Testis (tissue), 5 donors: ENCODE data around the gene AIRE. TPM values are rescaled to one million over a fixed set of nuclear protein-coding genes. Genes with fewer than 3 reads are reported as not detected.
"Not testable (repeated sequence)": the region's sequence is repeated elsewhere in the genome, so short reads cannot be mapped to it uniquely, and the experiment has no call there.

Experiments
- DNase-seq: peaks from one replicate; pipeline ENCODE4 v3.0.0-alpha.2; 2019
- H3K27ac ChIP-seq, 2 donors: fragments of 200-600 bp; sonication (generic); one replicate each; pipeline ENCODE4 v1.5.1; 2019
- H3K27me3 ChIP-seq: fragments of 200-600 bp; sonication (generic); one replicate; pipeline ENCODE4 v1.5.1; 2019
- H3K36me3 ChIP-seq: fragments of 200-600 bp; sonication (generic); one replicate; pipeline ENCODE4 v1.5.1; 2017; ENCODE audit warnings: low read depth; ENCODE audit errors: missing control alignments
- H3K4me1 ChIP-seq: fragments of 200-600 bp; sonication (generic); one replicate; pipeline ENCODE4 v1.5.1; 2019
- H3K4me3 ChIP-seq, 2 donors: fragments of 200-600 bp; sonication (generic); one replicate each; pipeline ENCODE4 v1.5.1; 2017 to 2019
- H3K9me3 ChIP-seq: fragments of 200-600 bp; sonication (generic); one replicate; pipeline ENCODE4 v1.5.1; 2017
- CTCF ChIP-seq, 3 experiments: fragments of 450-650 bp in 2 of 3; fragments of 200-600 bp in 1 of 3; sonication (generic) in 1 of 3; IDR thresholded peaks; one replicate each; pipeline ENCODE4 v1.5.1; 2016 to 2019; ENCODE audit warnings: antibody characterized with exemption in 3 of 3, mild to moderate bottlenecking in 2 of 3, moderate library complexity in 1 of 3
- POLR2A ChIP-seq: fragments of 450-650 bp; IDR thresholded peaks from one replicate; pipeline ENCODE4 v1.6.1; 2017; ENCODE audit warnings: antibody characterized with exemption, mild to moderate bottlenecking, moderate library complexity
- WGBS, 2 donors: methylation state at CpG; one replicate each; pipeline ENCODE4 v1.1.5; 2018; 5-methylcytosine and 5-hydroxymethylcytosine counted together
- intact Hi-C: fragments of 100-400 bp; cut with DNase I; formaldehyde crosslinking; loops from one replicate; pipeline ENCODE4 v1.15.1; 2023; ENCODE audit warnings: low total_unique reads
- long read RNA-seq, 2 donors: transcript quantifications; one replicate each; lab custom pipeline, GENCODE V29; 2026
- polyA plus RNA-seq: library from polyadenylated mRNA; stranded (reverse); fragments of 350-450 nt; fragmentation: Illumina TruSeq; extraction: RNeasy Lipid Tissue Mini Kit (QIAGEN cat#74804); gene quantifications from one replicate; pipeline ENCODE4 v1.2.3, GENCODE V29; 2014; ENCODE audit warnings: low read depth, low replicate concordance; ENCODE audit not compliant: insufficient read depth
- total RNA-seq, 2 donors: library from RNA; depleted of rRNA; stranded (reverse); fragments of >200 nt; gene quantifications; one replicate each; pipeline ENCODE4 v1.2.3, GENCODE V29; 2016

The AIRE gene
- total RNA-seq (under 1 TPM; 0.55 to 0.68 TPM), polyA plus RNA-seq (0.16 TPM)
- long read RNA-seq, donor 1: 0 reads
- long read RNA-seq, donor 2: 0 reads

GRCh38 chr21:44285138-44285992, at the start of gene AIRE:
Gene AIRE, plus strand, starts transcription at chr21:44285876. Its CDS starts 131 bp downstream, at chr21:44286007.
- Histone ChIP-seq H3K36me3 (no peaks in the 10 kb centered on the region), H3K27ac (no peak within 1 kb of the TSS), H3K4me3 (peak within 1 kb of the TSS in 1 of 2 donors; percentile 43), H3K9me3 (no peaks in the 10 kb centered on the region), H3K4me1 (peaks cover 4% of the 10 kb centered on the region), H3K27me3 (no peaks in the 10 kb centered on the region)
- no peak for TF ChIP-seq CTCF (IDR thresholded peaks at IDR 0.05)
- TF ChIP-seq POLR2A: no peak
- DNase-seq: no peak
- intact Hi-C loops: no loop called here
- 39 to 43% methylated on average over 16 to 33 of the region's 56 CpGs for WGBS, 2 donors

- H3K4me1 ChIP-seq, H3K27me3 ChIP-seq, H3K27ac ChIP-seq, H3K36me3 ChIP-seq, intact Hi-C loops, DNase-seq, H3K4me3 ChIP-seq, H3K9me3 ChIP-seq: not testable (repeated sequence)
- no CpG with 5 or more reads among the region's 46 CpGs for WGBS, 2 donors
Measured at GRCh38 chr21:44240353-44240752, 45.3 kb upstream of the AIRE start.

- DNase-seq: not testable (repeated sequence)
Measured at GRCh38 chr21:44240842-44241241, 44.8 kb upstream of the AIRE start, which contains the start of gene ICOSLG. Gene ICOSLG, minus strand, starts transcription at chr21:44240943. Its CDS starts 126 bp downstream, at chr21:44240817.

GRCh38 chr21:44241281-44241680, 44.4 kb upstream of the AIRE start:
- H3K27me3 ChIP-seq, H3K9me3 ChIP-seq, intact Hi-C loops, H3K4me3 ChIP-seq, H3K4me1 ChIP-seq, DNase-seq, H3K36me3 ChIP-seq, H3K27ac ChIP-seq: not testable (repeated sequence)
- WGBS, 2 donors: no CpG with 5 or more reads among the region's 27 CpGs

More at GRCh38 chr21:44240842-44241241, 44.8 kb upstream of the AIRE start, which contains the start of gene ICOSLG:
- H3K9me3 ChIP-seq, H3K4me3 ChIP-seq, intact Hi-C loops, H3K4me1 ChIP-seq, H3K27me3 ChIP-seq, H3K27ac ChIP-seq, H3K36me3 ChIP-seq: not testable (repeated sequence)
- no CpG with 5 or more reads among the region's 53 CpGs for WGBS, 2 donors

- intact Hi-C loops, H3K4me1 ChIP-seq, H3K27ac ChIP-seq, H3K36me3 ChIP-seq, H3K9me3 ChIP-seq, H3K27me3 ChIP-seq, H3K4me3 ChIP-seq, DNase-seq: not testable (repeated sequence)
- no CpG with 5 or more reads among the region's 15 CpGs for WGBS, 2 donors
Measured at GRCh38 chr21:44243980-44244379, 41.7 kb upstream of the AIRE start.

- H3K27me3 ChIP-seq, H3K9me3 ChIP-seq, H3K27ac ChIP-seq, H3K4me3 ChIP-seq, DNase-seq, H3K36me3 ChIP-seq, intact Hi-C loops, H3K4me1 ChIP-seq: not testable (repeated sequence)
- no CpG with 5 or more reads among the region's 17 CpGs for WGBS, 2 donors
Measured at GRCh38 chr21:44247904-44248303, 37.8 kb upstream of the AIRE start.

- WGBS, 2 donors: no CpG with 5 or more reads among the region's 33 CpGs
- H3K9me3 ChIP-seq, H3K27ac ChIP-seq, intact Hi-C loops, H3K4me1 ChIP-seq, DNase-seq, H3K27me3 ChIP-seq, H3K36me3 ChIP-seq, H3K4me3 ChIP-seq: not testable (repeated sequence)
Measured at GRCh38 chr21:44249204-44250037, 36.3 kb upstream of the AIRE start.
